UCSD-AML1 (cell line): ENCODE data around the gene GATB.
"Not testable (repeated sequence)": the region's sequence is repeated elsewhere in the genome, so short reads cannot be mapped to it uniquely, and the experiment has no call there.

ENCODE experiments used
- DNase-seq: peaks from one replicate; lab custom pipeline; 2025; ENCODE audit not compliant: unreplicated experiment; lab: John Stamatoyannopoulos, UW

GATB gene

GRCh38 chr4:151731670-151732069 lies 29.1 kb downstream of the GATB start:
- not testable (repeated sequence) for DNase-seq

GRCh38 chr4:151729731-151730559 lies 30.9 kb downstream of the GATB start:
- DNase-seq = no peak

DNA sequence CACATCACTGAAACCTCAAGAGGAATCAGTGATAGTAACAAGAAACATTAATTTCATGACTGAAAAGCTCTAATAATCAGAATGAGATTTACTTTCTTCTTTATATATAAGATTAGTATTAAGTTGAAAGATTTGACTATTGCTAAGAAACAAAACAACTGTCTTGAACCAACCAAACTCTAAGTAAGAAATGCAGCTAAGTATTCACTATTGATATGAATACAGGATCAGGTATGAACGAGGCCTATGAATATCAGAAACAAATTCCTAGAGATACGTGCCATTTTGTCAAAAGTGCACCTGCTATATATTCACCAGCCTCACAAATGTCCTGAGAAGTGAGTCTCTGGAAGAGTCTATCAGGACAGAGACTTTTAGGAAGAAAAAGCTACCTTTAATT lies 32.1 kb downstream of the GATB start:
- DNase-seq = no peak

DNA sequence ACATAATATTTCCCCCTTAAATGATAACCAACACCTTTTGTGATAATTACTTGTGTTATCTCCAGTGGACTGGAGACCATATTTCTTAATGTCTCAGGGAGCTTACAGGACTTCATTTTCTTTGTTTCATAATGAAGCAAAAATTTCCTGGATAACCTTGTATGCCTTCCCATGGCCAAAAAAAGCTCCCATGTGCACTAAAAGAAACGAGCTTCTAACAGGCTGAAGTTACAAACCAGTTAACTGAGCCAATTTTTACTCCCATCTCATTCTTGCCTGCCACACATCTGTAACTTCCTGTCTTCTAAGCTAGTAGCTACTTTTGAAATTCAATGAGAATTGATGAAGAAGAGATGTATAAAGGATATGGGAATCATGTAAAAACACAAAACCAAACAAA lies 32.8 kb downstream of the GATB start:
- DNase-seq = no peak

- no peak for DNase-seq
Measured at GRCh38 chr4:151727365-151727764, 33.4 kb downstream of the GATB start.

GRCh38 chr4:151725087-151725486 lies 35.7 kb downstream of the GATB start:
- DNase-seq = no peak

DNA sequence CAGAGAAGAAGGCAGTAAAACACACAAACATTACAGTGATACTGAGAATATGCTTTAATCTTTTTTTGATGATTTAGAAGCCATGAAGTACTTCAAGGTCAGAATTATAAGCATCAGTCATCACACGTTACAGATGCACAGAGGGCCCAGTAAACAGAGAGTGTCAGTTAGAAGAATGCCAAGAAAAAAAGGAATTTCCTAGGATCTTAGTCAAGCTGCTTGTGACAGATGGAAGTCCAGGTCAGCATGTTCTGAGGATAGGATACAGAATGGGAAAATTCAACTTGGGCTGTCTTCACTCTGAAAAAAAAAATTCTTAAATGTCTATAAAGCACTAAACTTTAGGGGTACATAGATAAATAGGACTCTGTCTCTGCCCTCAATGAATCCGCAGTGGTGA lies 38.9 kb downstream of the GATB start:
- no peak for DNase-seq

DNA sequence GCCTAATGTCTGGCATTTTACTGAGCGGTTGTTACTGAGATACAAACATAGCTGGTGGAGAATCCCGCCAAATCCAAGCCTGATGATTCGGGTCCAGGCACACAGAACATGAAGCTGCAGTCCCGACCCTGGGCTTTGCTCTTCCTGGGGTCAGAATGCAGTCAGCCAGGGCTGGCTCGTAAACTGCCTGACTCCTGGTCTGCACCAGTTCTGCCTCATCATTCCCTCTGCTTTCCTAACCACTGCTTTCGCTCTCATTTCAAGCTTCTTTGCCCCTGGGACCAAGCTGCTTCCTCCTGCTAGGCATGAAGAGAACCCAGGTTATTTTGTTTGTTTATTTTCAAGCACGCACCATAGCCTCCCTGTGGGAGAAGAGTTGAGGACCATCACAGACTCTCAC lies 39.3 kb downstream of the GATB start:
- DNase-seq = no peak

- DNase-seq = no peak
Measured at GRCh38 chr4:151719956-151720334, 40.9 kb downstream of the GATB start.

DNA sequence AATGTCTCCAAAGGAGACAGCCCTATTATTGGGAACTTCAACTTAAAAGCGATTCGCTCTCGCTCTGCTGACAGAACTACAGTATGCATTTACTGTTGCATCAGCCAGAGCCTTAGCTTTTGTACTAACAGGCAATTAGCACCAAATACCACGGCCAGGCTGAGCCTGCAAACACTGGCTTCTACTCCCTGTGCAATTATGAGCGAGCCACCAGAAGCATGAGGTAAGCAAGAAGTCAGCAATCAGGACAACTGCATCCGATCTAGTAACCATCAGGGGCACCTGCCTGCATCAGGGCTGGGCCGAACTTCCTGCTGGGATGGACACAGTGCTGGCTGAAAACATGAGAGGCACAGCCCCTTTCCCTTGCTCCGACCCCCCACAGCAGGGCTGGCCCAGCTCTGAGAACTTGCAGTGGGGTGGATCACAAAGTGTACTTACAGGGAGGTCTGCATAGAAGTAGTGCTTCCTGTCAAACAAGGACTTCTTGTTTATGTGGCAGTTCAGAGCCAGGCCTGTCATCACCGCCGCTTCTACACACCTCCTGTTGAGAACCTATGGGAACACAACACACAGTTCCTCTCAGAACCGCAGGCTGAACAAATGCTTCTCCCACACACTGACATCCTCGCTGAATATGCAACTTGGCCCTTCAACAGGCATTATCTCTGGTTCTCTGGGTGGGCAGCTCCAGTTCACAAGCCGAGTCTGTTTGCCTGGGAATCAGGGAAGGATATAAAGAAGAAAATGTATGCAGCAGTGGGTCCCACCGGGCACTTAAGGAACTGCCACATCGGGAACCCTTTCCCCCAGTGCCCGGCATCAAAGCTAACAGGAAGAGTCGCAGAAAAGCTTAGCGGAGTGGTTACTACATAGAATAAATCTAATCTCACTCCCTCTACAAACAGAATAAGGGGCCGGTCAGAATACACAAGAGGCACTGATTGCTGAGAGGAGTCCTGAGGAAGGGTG lies 41.5 kb downstream of the GATB start:
- no peak for DNase-seq

DNA sequence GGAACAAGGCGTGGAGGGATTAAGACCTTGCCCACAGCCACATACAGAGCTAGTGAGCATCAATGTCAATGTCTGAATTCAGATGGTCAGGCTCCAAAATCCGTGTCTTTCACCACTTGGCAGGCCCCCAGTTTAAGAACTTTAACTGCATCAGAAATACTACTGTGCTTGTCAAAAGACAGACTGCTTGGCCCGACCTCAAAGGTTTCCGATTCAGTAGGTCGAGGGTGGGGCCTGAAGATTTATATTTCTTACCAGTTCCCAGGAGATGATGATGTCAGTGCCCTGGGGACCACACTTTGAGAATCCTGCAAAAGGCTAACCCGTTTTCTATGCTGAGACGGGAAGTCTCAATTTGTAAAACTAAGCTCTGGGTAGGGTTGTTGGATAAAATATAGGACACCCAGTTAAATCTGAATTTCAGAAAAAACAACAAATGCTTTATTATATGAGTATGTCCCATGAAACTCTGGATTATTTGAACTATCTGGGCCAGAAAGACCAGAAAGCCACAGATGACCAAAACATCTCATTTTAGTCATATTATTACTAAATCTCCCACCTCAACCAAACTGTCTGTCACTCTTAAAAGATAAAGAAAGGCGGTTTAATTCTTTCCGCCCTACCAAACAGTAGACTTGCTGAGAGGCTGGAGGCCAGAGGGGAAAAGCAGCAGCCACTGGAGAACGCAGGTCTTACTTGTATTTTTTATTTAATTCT lies 42.7 kb downstream of the GATB start:
- no peak for DNase-seq

GRCh38 chr4:151717314-151717713 lies 43.5 kb downstream of the GATB start:
- no peak for DNase-seq

- no peak for DNase-seq
Measured at GRCh38 chr4:151716324-151716723, 44.5 kb downstream of the GATB start.

- DNase-seq = no peak
Measured at GRCh38 chr4:151715881-151716280, 44.9 kb downstream of the GATB start.

GRCh38 chr4:151712777-151713176 lies 48.0 kb downstream of the GATB start:
- DNase-seq = no peak

DNA sequence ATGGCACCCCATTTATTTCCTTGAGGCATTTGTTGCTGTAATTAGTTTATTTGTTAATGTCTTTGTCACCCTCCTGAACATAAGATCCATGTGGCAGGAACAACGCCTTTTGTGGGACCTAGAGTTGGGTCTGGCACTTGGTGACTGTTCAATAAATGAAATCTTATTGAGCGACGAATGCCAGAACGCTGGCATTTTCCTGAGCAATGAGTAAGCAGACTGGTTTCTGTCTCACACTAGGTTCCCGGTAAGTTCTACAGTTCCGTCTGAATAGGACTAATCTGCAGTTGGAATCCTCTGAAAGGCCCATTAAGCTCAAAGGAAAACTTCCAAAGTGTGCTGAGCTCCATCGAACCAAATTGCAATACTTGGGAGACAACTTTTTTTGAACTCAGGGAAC lies 49.2 kb downstream of the GATB start:
- no peak for DNase-seq

- no peak for DNase-seq
Measured at GRCh38 chr4:151709587-151709986, 51.2 kb downstream of the GATB start.

DNA sequence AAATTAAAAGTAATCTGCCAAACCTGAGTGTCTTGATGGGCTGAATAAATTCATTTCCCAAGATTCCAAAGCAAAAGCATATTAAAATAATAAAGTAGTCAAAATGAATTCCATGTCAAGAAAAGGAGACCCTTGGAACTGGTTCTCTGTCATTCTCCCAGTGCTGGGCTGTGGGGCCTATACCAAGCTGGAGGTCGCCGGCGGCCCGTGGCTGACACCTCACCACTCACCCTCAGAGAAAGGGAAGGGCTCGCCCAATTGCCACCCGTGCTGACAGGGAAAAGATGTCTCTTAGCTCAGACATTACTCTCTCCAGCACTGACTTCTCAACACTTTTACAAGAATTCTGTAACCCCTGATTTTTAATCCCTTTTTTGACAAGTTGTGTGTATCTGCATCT lies 51.7 kb downstream of the GATB start:
- no peak for DNase-seq

DNA sequence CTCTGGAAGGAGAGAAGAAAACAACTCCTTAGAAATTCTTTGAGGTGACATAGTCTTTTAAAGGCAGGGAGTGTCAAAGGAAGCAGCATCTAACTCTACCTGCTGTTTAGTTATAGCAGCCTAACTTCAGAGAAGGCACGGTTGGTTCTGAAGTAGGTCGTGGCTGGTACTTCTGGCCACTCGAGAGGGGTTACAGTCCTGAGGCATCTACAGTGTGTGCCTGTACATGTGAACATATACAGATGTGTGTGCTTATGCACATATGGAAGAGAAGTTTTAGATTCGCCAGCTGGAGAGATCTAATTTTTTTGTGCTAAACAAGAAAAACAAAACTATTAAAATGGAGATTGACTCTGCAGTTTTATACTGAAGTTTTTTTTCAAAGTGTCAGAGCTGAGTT lies 52.7 kb downstream of the GATB start:
- no peak for DNase-seq

DNA sequence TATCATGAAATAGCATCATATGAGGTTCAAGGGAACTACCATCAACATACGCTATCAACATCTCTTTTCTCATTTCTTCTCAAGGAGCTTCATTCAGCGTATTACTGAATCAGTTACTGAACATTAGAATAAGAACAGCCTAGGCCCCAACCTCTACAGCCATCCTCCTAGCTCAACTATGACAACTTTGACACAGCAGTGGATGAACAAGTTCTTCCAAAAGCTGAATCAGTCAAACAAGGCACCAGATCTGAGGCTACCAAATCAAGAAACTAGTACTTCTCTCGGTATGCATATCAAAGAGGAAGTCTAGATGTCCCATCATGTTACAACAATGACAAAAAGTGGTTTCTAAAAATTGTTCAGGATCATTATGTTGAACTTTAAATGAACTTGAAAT lies 57.4 kb downstream of the GATB start:
- DNase-seq = no peak

GRCh38 chr4:151702256-151702655 lies 58.6 kb downstream of the GATB start:
- no peak for DNase-seq
